Inferior parietal cortex (tissue), 1 donor: Measurements from ENCODE around the gene WNT9B.

ENCODE experiments used
- DNase-seq: peaks from one replicate; pipeline ENCODE4 v3.0.0-alpha.2; 2016; ENCODE audit errors: extremely low spot score

The WNT9B gene

DNA sequence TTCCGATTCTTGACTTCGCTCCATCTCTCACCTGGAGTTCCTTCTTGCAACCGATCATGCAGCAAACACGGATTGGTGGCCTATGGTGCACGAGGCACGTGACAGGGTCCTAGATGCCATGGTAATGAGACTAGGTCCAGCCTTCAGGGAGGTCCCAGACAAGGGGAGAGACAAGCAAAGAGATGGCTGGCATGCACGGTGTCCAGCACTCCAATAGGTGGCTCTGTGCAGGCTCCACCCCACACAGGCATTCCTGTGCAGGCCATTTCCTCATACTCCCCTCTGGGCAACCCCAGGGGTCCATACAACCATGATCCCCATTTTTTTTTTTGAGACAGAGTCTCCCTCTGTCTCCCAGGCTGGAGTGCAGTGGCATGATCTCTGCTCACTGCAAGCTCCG, 31.3 kb downstream of the WNT9B start:
- no peak for DNase-seq

DNA sequence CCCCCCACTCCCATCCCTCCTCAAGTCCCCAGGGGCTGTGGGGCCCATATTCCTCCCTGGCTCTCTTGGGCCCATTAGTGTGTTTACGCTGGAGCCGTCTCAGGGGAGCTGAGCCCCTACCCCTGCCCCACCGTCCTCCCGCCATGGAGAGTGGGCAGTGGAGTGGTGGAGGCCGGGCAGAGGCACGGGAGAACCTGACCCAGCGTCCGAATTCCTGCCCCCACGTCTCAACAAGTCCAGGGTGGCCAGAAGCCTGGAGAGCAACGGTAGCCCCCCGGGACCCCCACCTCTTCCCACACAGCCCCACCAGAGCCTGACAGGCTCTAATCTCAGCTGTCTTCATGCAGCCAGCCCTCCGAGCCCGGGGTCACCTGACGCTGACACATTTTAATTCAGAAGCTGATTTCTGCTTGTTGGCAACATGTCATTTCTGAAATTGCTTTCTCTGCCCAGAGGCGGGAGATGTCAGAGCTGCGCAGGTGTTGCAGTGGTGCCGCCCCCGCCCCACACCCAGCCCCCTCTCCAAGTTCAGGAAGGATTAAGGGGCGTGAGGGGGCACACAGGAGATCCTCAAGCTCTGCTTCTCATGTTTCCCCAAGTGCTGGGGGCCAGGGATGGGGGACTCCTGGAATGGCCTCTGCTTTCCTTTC, 32.6 kb downstream of the WNT9B start:
- no peak for DNase-seq

DNA sequence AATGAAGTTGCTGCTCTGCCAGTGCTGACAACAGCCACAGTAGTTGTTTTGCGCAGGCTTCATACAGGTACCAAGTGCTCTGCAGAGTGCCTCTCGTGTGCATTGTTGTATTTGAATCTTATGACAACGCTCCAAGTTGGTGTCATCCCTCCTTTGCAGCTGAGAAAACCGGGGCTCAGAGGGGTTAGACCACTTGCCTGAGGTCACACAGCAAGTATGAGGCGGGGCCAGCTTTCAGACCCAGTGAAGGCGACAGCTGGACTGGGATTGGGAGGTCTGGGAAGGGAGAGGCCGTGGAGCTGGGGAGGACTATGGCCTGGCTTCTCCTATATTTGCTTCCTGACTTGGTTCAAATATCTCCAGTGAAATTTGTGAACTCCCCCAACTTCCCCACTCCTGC, 33.2 kb downstream of the WNT9B start:
- DNase-seq: no peak

DNA sequence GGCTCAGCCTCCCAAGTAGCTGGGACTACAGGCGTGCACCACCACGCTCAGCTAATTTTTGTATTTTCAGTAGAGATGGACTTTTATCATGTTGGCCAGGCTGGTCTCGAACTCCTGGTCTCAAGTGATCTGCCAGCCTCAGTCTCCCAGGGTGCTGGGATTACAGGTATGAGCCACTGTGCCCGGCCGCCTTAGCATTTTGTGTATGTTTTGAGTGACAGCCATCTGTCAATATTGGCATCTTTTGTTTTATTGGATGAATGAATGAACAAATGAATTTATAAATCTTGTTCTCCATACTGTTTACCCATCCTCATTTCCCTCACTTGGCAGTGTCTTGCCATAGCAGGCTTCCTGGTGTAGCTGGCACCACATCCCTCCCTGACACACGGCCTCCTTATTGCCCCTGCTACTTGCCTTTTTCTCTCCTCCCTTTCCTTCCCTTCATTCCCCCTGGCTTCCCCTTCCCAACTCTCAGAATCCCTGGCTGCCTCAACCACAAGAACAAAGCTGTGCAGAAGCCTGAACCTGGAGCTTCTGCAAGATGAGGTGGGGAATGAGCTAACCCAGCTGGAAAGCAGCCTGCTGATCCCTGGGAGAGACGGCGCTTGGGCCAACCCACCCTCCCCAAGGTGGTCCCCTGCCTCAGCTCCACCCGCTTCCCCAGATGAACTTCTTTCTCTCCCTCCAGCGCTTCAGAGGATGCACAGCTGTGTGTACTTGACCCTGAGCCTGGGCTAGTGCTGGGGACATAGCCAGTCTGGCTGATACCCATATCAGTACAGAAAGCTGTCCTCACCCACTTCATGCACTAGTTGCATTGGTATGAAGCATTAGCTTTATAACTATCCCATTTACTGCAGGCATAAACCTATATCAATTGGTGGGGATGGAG, 34.3 kb downstream of the WNT9B start:
- no peak for DNase-seq

DNA sequence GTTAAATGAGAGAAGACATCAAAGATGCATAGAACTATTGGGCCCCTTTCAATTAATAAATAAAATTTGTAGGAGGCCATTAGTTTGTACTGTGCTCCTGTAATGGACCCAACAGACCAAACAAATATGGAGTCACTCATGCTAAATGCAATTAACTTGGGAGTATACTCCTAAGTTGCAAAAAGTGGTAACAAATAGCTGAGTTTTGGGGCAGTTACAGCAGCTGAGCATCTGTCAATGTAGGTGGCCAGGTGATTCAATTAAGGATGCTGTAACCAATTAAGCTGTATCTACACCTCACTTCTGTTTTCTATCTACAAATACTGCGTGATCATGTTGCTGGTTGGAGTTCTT, 34.9 kb downstream of the WNT9B start:
- DNase-seq: no peak

DNA sequence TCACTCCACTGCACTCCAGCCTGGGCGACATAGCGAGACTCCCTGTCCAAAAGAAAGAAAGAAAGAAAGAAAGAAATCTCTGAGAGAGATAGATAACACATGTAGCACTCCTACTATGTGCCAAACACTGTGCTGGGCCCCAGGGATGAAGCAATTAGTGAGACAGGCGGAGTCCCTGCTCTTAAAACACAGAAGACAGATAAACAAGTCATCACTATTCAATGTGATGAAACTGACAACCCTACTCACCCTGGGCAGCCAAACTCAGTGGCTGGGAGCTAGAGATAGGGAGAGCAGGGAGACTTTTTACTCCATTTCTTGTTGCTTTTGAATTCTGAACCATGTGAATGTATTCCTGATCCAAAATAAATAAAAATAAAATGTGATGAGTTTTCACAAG, 36.3 kb downstream of the WNT9B start:
- no peak for DNase-seq

DNA sequence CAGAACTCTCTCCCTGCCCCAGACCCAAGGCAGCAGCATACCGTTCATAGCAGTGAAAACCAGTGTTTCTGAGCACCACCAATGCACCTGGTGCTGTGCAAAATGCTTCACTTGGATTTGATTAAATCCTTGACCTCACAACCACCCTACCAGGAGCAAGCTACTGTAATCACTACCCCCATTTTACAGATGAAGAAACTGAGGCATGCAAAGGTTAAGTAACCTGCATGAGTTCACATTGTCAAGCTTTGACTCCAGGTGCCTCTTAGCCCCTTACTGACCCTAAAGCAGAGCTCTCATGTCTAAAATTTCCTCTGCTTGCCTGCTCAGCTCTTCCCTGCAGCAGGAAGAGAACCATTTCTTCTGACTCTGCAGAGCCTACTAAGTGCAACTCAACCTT, 37.3 kb downstream of the WNT9B start:
- DNase-seq: no peak

DNA sequence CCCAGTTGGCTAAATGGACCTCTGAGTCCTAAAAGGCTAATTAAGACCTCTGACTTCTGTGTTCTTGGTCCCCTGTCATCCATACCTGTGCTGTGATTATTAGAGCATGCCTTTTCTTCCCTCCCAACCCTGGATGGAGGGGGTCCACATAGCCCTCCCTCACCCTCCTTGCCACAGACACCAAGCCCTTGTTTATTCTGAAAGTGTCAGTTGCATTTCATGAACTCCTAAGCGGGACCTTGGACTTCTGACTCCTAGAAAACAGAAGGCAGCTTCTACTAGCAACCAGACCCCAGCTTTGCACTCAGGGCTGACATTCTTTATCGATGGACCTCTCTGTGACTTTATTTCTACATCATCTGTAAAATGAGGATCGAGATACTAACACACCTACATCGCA, 38.1 kb downstream of the WNT9B start:
- DNase-seq: no peak

DNA sequence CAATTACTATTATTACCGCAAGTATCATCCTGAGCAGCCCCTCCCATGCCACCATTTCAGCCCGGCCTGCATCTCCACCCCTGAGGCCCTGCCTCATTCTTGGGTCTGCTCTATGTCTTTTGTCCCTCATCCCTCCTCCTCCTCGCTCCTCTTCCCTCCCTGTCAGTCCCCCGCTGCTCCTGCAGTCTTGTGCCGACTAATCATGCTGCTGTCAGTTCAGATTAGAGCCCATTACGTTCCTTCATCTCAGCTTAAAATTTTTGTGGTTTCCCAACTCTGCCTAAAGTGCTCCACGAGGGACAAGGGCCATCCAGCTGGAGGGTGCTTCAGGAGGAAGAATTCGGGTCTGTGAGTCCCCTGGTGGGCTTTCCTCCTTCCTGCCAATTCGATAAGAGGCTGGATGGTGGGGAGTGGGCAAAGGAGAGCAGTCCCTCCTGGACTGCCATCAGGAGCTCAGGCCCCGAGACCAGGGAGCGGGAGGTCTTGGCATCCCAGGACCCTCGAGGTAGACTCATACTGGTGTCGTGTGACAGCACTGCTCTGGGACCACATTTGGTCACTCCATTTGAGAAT, 38.7 kb downstream of the WNT9B start:
- DNase-seq: no peak

DNA sequence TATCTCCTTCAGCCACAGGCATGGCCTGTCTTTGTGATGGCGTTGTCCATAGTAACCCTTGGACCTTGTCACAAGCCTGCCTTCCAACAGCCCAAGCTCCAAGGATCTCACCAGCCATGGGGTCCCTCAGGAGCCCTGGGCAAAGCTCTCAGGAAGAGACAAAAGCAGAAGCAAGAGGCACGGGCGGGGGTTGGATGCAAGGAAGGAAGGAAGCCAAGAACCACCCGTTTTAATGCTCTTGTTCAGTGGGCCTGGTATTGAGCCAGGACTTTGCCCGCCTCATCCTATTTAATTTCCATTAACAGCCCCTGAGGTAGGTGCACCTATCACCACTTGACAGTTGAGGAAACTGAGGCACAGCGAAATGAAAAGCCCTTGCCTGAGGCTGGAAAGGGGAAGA, 39.3 kb downstream of the WNT9B start:
- no peak for DNase-seq

DNA sequence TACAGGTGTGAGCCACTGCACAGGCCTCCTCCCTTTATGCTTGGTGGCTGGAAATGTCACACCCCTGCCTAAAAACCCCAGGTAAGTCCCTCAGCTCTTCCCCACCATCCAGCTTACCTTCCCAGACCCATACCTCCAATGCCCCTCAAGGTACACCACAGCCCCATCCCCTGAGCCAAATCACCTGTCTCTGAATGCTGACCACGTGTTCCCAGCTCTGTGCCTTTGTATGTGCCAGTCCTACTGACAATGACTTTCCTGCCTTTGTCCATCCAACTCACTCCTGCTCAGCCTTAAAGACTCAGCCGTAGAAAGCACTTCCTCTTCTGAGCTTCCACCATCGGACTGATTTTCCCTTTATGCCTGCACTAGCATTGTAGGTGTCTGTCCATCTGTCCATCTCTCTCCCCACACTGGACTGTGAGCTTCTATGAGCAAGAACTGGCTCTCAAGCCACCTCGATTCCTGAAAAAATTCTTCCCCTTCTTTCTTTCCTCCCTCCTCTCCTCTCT, 40.9 kb downstream of the WNT9B start:
- DNase-seq: no peak

DNA sequence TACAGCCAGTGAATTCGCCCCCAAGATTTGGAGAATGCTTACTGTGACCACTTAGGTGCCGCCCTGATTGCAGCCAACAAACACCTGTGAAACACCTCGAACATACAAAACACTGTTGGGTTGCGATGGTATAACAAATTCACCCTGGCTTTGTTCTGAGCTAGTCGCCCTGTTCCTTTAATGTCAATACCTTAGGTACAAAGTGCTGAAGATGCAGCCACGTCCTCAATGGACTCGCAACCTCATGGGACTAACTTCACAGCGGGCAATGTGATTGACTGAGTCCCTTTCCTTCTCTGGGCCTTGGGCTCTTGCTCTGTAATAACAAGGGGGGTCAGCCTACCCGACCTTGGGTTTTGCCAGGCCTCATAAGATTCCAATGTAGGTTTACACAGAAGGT, 42.6 kb downstream of the WNT9B start:
- no peak for DNase-seq

DNA sequence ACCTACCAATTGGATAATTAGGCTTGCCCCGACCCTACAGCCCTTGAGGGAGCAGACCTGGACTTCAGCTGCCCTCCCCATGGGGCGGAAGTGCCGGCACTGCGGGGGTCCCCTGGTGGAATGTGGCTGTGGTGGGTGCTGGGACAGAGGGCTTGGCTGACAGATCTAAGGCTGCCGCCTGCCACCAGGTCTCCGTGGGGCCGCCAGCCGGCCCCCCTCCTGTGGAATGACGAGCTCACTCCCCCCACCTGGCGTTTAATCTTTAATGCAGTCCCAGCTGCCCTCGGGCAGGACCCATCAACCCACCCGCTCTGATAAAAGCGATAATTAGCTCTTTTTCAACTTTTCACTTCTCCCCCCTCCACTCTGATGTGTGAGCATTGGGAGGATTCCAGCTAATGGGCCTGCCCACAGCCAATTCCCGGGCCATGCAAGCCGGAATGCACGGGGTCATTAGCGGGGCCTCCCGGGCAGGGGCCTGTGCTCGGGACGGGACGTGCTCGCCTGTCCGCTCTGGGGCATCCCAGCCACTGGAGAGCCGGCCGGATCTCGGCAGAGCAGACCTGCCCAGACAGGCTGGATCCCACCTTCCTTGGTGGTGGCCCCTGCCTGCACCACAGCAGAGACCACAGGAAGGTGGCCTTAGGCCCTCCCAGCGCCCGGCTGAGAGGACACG, 43.2 kb downstream of the WNT9B start:
- no peak for DNase-seq

DNA sequence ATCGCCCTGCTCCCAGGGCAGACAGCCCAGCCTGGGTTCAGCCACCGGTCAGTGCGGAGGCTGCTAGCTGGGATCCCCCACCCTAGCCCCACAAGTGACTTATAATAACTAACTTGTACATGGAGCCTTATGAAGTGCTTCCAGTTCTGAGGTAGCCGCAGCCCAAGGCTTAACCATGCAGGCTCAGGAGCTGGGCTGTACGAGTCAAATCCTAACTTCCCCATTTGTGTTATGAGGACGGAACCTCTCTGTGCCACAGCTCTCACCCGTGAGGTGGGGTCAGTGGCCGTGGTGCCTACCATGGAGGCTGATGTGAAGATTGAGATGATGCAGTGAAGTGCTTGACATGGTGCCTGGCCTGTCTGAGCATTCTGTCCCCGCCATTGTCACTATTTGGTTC, 43.8 kb downstream of the WNT9B start:
- DNase-seq: no peak

DNA sequence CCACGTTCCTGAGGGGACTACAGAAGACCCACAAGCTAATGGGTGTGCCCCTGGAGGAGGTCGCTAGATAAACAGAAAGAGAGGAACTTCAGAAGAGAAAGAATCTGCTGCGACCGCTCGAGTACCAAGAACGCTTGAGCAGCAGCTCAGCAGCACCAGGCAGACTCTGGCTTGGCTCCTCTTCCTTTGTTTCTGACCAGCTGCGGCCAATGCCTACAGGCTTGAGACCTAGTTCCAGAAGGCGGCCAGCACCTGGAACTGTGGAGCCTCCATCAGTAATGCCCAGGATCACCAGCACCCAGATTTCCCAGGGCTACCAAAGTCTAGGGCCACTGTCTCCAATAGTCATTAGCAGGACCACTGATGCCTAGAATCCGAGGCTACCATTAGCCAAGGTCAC, 45.6 kb downstream of the WNT9B start:
- no peak for DNase-seq

DNA sequence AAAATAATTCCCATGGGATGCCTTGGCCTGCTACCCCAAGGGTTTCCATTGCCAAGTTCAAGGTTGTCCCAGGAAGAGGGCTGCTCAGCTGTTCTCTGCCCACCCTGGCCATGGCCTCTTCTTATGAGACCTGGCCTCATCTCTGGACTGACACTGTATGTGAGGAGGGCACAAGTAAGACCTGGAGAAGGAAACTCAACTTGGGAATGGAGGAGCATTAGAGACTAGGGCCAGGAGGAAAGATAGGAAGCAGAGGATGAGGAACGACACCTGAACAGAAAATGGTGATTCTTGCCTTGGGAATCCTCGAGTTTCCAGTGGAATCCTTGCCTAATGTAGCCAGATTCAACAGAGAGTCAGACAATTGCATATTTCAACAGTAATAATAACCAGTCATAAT, 47.0 kb downstream of the WNT9B start:
- DNase-seq: no peak

DNA sequence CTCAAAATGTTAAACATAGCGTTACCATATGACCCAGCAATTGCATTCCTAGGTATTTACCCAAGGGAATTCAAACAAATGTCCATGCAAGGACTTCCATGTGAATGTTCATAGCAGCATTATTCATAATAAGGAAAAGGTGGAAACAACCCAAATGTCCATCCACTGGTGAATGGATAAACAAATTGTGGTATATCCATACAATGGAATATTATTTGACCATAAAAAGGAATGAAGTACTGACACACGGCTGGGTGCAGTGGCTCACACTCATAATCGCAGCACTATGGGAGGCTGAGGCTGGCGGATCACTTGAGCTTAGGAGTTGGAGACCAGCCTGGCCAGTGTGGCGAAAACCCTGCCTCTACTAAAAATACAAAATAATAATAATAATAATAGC, 47.5 kb downstream of the WNT9B start:
- DNase-seq: no peak

DNA sequence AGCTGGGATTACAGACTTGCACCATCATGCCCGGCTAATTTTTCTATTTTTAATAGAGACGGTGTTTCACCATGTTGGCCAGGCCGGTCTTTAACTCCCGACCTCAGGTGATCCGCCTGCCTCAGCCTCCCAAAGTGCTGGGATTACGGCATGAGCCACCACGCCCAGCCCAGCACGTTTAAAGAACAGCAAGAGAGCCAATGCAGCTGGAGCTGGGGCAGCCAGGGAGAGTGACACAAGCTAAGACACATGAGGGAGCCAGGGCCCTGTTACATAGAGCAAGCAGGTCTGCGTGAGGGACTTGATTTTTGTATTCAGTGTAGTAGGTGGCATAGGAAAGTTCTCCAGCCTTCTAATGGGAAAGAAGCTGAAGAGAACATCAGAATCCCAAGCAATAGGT, 49.9 kb downstream of the WNT9B start:
- no peak for DNase-seq

DNA sequence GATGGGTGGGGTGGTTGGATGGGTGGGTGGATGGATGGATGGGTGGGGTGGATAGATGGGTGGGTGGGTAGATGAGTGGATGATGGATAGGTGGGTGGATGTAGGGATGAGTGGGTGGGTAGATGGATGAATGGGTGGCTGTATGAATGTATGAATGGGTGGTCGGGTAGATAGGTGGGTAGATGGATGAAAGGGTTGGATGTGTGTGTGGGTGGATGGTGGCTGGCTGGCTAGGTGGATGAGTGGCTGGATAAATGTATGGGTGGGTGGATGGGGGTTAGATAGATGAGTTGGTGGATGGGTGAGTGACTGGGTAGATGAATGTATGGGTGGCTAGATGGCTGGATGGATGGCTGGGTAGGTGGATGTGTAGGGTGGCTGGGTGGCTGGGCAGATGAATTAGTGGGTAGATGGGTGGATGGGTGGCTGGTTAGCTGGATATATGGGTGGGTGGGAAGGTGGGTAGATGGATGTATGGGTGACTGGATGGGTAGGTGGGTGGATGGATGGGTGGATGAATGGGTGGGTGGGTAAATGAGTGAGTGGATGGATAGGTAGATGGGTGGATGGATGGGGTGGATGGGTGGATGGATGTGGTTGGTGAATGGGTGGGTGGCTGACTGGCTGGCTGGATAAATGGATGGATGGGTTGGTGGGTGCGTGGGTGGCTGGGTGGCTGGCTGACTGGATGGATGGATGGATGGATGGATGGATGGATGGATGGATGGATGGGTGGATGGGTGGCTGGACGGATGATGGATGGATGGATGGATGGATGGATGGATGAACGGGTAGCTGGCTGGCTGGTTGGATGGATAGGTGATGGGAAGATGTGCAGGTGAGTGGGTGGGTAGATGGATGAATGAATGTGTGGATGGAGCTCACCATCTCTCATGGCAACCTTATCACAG, 52.6 kb downstream of the WNT9B start:
- no peak for DNase-seq

DNA sequence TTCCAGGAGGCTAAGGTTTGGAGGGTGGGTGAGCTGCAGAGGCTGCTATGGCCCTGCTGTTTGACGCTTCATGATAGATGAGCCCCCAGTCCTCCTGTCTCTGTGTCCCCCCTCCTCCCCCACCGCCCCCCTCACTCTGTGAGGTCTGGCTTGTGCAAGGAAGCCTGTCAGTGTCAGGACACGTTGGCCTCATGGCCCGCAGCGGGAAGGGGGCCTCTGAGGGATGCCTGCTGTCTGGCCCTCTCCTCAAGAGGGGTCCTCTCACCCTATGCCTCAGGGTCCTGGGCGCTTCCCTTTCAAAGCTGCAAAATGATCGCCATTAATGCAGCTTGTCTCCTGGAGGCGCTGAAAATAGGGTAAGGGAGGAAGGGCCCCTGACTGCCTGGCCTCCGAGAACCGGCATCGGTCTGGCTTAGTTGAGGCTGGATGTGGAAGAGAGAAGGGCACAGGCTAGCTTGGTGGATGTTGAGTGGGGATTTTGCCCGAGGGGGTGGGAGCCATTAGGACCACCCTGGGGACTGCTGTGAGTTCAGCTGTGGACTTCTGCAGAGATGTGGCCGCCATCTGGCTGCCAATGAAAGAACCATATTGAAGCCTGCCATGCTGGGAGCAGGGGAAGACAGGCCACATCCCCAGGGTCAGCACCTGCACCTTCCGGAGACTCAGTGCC, 56.8 kb downstream of the WNT9B start:
- DNase-seq: no peak
